NCI-H2029 treated with DMSO at 0.1 percent for 48 hours (cell line): ENCODE results near the gene ZNF775.
"Not testable (repeated sequence)": the region's sequence is repeated elsewhere in the genome, so short reads cannot be mapped to it uniquely, and the experiment has no call there.

Experiments used
- DNase-seq: peaks from one replicate; lab custom pipeline; 2025; lab: John Stamatoyannopoulos, UW

Gene ZNF775

GRCh38 chr7:150382123-150382843 is 3.2 kb downstream of the ZNF775 start:
- DNase-seq: no peak

DNA sequence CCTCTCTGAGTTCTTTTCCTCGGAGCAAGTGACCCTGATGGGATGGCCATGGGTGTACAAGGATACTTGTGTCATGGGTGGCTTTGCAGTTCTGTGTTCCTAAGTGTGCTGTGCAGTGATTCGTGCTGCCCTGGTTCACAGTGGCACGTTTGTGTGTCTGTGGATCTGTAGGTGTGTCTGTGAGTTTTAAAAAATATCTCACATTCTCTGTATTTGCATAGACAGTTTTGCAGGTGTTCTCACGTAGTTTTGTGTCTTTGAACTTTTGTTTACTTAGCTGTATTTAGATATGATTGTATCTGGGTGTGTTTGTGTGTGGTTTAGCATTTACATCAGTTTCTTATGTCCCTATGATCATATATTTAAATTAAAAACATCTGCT is 3.7 kb downstream of the ZNF775 start:
- no peak for DNase-seq

- DNase-seq: no peak
Observed at GRCh38 chr7:150383710-150384397, 4.7 kb downstream of the ZNF775 start.

DNA sequence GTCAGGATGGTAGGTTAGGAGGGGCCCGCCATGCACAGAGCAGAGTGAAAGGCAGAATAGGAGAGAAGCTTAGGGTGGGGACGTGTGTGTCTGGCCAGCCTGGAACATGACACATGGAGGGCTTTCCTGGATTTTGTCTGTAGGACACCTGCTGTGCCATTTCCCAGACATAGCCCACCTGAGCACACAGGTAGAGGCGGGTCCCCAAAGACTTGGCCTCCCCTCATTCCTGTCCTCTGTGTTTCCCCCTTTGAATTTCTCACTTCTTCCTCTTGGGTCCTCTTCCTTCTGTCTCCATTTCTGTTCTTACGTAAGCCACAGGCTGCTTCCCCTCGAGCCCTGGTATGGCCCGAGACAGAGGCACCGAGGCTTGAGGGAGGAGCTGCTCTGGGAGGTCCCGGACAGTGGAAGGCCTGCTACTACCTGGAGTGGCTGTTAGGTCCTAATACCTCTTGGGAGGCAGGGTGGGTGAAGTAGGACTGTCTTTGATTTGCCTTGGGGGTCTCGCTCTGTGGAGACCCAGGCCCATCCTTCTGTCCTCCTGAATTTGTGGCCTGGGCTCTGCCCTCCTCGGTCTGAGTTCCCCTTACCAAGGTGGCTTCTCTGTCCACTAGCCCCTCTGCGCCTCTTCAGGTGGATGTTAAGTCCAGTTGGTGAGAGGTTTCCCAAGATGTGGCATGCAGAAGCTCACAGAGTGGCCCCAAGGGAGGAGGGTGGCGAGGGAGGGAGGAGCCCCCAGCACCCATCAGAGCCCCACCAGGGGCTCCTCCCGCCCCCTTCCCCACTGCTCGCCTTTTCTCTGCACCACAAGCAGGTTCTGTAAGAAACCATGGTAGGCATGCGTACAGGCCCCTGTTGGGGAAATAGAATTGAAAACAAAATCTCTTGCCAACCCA is 5.5 kb downstream of the ZNF775 start:
- no peak for DNase-seq

DNA sequence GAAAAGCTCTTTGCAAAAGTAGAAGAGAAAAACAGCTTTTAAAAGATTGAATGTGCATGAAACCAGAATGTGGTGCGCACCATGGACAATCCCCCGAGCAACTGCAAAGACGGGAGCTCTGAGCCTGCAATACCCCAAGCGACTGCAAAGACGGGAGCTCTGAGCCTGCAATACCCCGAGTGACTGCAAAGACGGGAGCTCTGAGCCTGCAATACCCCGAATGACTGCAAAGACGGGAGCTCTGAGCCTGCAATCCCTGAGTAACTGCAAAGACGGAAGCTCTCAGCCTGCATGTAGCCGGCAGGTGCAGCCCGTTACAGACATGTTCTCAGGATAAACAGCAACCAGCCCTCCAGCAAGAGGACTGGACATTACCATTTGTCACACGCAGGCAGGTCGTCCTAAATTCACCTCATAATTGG is 6.2 kb downstream of the ZNF775 start:
- no peak for DNase-seq

DNA sequence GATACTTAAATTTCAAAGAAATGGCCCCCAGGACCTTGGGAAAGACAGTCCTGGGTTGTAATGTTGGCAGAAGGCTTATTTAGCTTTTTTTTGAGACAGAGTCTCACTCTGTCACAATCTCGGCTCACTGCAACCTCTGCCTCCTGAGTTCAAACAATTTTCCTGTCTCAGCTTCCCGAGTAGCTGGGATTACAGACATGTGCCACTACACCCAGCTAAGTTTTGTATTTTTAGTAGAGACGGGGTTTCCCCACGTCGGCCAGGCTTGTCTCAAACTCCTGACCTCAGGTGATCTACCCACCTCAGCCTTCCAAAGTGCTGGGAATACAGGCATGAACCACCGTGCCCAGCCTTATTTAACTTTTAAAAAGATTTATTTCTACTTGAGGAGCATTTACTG is 6.8 kb downstream of the ZNF775 start:
- DNase-seq: not testable (repeated sequence)

GRCh38 chr7:150388306-150388705 is 9.2 kb downstream of the ZNF775 start:
- DNase-seq: no peak

- DNase-seq: no peak
Observed at GRCh38 chr7:150388709-150389531, 9.8 kb downstream of the ZNF775 start.

DNA sequence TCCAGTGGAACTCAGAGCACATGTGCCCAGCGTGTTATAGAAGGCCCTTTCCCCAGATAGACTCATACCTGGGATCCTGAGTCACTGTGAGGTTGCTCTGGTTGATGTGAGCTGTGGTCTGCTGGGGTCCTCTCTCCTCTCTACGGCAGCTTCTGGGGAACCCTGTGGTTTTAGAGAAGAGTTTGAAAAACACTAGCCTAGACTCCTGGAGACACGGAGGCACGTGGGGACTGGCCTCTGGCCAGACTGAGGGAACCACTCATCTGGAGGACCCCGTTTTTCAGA is 10.3 kb downstream of the ZNF775 start:
- no peak for DNase-seq

- no peak for DNase-seq
Observed at GRCh38 chr7:150390205-150390604, 11.1 kb downstream of the ZNF775 start.

GRCh38 chr7:150393325-150393724 is 14.2 kb downstream of the ZNF775 start:
- DNase-seq: no peak

- DNase-seq: no peak
Observed at GRCh38 chr7:150396426-150396825, 17.3 kb downstream of the ZNF775 start.

DNA sequence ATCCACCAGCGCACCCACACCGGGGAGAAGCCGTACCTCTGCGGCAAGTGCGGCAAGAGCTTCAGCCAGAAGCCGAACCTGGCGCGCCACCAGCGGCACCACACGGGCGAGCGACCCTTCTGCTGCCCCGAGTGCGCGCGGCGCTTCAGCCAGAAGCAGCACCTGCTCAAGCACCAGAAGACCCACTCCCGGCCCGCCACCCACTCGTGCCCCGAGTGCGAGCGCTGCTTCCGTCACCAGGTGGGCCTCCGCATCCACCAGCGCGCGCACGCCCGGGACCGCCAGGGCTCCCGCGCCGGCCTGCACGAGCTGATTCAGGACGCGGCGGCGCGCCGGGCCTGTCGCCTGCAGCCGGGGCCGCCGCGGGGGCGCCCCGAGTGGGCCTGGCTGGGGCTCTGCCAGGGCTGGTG is 17.7 kb downstream of the ZNF775 start:
- DNase-seq: no peak

DNA sequence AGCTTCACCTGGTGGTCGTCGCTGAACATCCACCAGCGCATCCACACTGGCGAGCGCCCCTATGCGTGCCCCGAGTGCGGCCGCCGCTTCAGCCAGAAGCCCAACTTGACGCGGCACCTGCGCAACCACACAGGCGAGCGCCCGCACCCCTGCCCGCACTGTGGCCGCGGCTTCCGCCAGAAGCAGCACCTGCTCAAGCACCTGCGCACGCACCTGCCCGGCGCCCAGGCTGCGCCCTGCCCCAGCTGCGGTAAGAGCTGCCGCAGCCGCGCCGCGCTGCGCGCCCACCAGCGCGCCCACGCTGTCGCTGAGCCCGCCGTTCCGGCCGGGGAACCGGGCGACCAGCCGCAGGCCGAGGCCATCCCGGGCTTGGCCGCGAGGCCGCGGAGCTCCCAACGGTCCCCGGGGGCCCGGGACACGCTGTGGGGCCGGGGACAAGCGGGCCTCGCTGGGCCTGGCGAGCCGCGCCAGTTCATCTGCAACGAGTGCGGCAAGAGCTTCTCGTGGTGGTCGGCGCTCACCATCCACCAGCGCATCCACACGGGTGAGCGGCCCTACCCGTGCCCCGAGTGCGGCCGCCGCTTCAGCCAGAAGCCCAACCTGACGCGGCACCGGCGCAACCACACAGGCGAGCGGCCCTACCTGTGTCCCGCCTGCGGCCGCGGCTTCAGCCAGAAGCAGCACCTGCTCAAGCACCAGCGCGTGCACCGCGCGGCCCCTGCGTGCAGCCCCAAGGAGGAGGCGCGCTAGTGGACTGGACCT is 18.4 kb downstream of the ZNF775 start:
- no peak for DNase-seq

DNA sequence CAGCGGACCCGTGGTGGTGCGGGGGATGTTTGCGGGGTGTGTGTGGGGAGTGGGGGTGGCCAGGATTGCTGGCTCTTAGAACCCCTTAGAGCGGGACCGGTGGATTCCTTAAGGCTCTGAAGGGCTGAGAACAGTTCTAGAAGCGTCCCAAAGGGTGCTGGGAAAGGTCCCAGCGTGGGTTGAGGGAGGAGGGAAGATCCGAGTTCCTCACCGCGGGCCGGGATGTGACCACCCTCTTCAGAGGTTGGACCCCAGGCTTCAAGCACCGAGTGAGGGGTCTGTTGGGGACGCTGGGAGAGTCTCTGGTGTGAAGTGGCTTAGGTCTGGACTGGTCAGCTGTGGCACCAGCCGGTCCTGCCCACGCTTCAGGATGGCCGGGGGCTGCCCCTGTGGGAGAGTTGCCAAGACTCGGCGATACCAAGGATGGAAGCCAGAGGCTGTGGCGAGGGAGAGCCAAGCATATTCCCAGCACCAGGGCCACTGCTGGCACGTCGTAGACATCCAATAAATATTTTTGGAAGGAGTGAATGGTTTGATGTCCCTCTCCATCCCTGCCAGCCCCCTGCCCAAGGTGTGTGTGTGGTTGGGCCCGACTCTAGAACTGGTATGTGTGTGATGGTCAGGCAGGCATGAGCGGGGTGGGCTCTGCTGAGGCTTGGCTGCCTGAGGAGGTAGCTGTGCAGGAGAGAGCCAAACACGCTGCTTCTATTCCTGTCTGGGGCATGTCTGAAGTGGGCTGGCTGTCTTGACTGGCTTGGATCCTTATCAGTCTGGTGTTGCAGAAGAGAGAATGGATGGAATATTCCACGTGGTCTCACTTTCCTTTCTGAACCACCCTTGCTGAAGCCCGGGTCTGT is 19.2 kb downstream of the ZNF775 start:
- DNase-seq: no peak

- DNase-seq: no peak
Observed at GRCh38 chr7:150398965-150399320, 19.8 kb downstream of the ZNF775 start.

- no peak for DNase-seq
Observed at GRCh38 chr7:150399421-150400007, 20.4 kb downstream of the ZNF775 start.

GRCh38 chr7:150400008-150400787 is 21.1 kb downstream of the ZNF775 start:
- DNase-seq: no peak

GRCh38 chr7:150400788-150401423 is 21.8 kb downstream of the ZNF775 start:
- DNase-seq: no peak
